Measurements from ENCODE around the gene STK10.

- no peak for TF ChIP-seq CTCF (IDR thresholded peaks at IDR 0.05; ENCODE audit: low read depth, low read length, poor library complexity, severe bottlenecking)
- TF ChIP-seq EZH2phosphoT487 (IDR thresholded peaks at IDR 0.05; ENCODE audit: borderline replicate concordance, low read length), result no peak
Measured at GRCh38 chr5:172043865-172044264, 144.2 kb downstream of the STK10 start.

Data from DOHH2 (cell line).